Mucosa of gallbladder (tissue), 1 donor: ENCODE measurements around the gene RAET1L. TPM values are rescaled to one million over a fixed set of nuclear protein-coding genes. Genes with fewer than 3 reads are reported as not detected.
"Not testable (repeated sequence)": the region's sequence is repeated elsewhere in the genome, so short reads cannot be mapped to it uniquely, and the experiment has no call there.

ENCODE experiments used
- DNase-seq: peaks from one replicate; pipeline ENCODE4 v3.0.0-alpha.2; 2020; ENCODE audit warnings: low spot score
- total RNA-seq: library from RNA; stranded (reverse); gene quantifications from one replicate; pipeline ENCODE4 v1.2.1, GENCODE V29; 2021
- donor health status: DM: no; HTN: no; CAD: no.

RAET1L gene
- total RNA-seq: not detected

- no peak for DNase-seq
Measured at GRCh38 chr6:150025201-150025917, at the start of gene RAET1L. Gene RAET1L, minus strand, starts transcription at chr6:150025532. Its CDS starts 61 bp downstream, at chr6:150025471.

GRCh38 chr6:150075034-150075421, 49.7 kb upstream of the RAET1L start:
- no peak for DNase-seq

- DNase-seq: not testable (repeated sequence)
Measured at GRCh38 chr6:150074396-150075033, 49.2 kb upstream of the RAET1L start.

- peak; percentile 88 for DNase-seq
Measured at GRCh38 chr6:150072201-150072600, 46.9 kb upstream of the RAET1L start.

- no peak for DNase-seq
Measured at GRCh38 chr6:150070236-150070818, 45.0 kb upstream of the RAET1L start.

- DNase-seq: peak; percentile 43
Measured at GRCh38 chr6:150069706-150070105, 44.4 kb upstream of the RAET1L start.

GRCh38 chr6:150068720-150069648, 43.7 kb upstream of the RAET1L start, which contains the start of gene ULBP3:
Gene ULBP3, minus strand, starts transcription at chr6:150069121. Its CDS starts 55 bp downstream, at chr6:150069066.
- peak; percentile 90 for DNase-seq

GRCh38 chr6:150068151-150068550, 42.8 kb upstream of the RAET1L start:
- no peak for DNase-seq

GRCh38 chr6:150065083-150065482, 39.8 kb upstream of the RAET1L start:
- DNase-seq: no peak

GRCh38 chr6:150063640-150064039, 38.3 kb upstream of the RAET1L start:
- no peak for DNase-seq

GRCh38 chr6:150059973-150060372, 34.6 kb upstream of the RAET1L start:
- not testable (repeated sequence) for DNase-seq

GRCh38 chr6:150058986-150059385, 33.7 kb upstream of the RAET1L start:
- DNase-seq: no peak

- no peak for DNase-seq
Measured at GRCh38 chr6:150058231-150058792, 33.0 kb upstream of the RAET1L start.

GRCh38 chr6:150057501-150057951, 32.2 kb upstream of the RAET1L start:
- DNase-seq: no peak

- DNase-seq: no peak
Measured at GRCh38 chr6:150056916-150057315, 31.6 kb upstream of the RAET1L start.

GRCh38 chr6:150056156-150056555, 30.8 kb upstream of the RAET1L start:
- DNase-seq: no peak

GRCh38 chr6:150055131-150055530, 29.8 kb upstream of the RAET1L start:
- no peak for DNase-seq

GRCh38 chr6:150053450-150053849, 28.1 kb upstream of the RAET1L start:
- DNase-seq: no peak

GRCh38 chr6:150050846-150051245, 25.5 kb upstream of the RAET1L start:
- DNase-seq: no peak

- DNase-seq: no peak
Measured at GRCh38 chr6:150048099-150048498, 22.8 kb upstream of the RAET1L start.

- no peak for DNase-seq
Measured at GRCh38 chr6:150046943-150047342, 21.6 kb upstream of the RAET1L start.
